ENCODE measurements around the gene NAV1. TPM values are rescaled to one million over a fixed set of nuclear protein-coding genes. Genes with fewer than 3 reads are reported as not detected.

Gene NAV1
- total and polyA plus RNA-seq, 2 experiments from 2014 or later, result 75.6 to 79.0 TPM

GRCh38 chr1:201525193-201525778, 13.6 kb upstream of the NAV1 start:
- 0 out of 2 replicates have a peak, but pooled peaks cover 7% of the 10 kb centered on the region for H3F3A ChIP-seq (ENCODE audit: insufficient read depth)
- H3K9ac ChIP-seq, result no peak overlapping the region
- no peak for DNase-seq
- H3K9me2 ChIP-seq (ENCODE audit: insufficient read depth), result no peaks in the 10 kb centered on the region
- in situ Hi-C loops (cut with MboI), result no loop called here
- H3K27ac ChIP-seq, result no peak overlapping the region
- H4K20me1 ChIP-seq (ENCODE audit: insufficient read depth), result no peaks in the 10 kb centered on the region
- H3K4me2 ChIP-seq (ENCODE audit: unreplicated experiment), result no peak overlapping the region
- H3K36me3 ChIP-seq (ENCODE audit: low read depth), result no peaks in the 10 kb centered on the region
- H2AFZ ChIP-seq, result no peak overlapping the region
- no peaks in the 10 kb centered on the region for H3K79me2 ChIP-seq (ENCODE audit: insufficient read depth)
- H3K9me3 ChIP-seq (ENCODE audit: low read depth), result no peaks in the 10 kb centered on the region
- peaks cover 3% of the 10 kb centered on the region for H3K4me1 ChIP-seq (ENCODE audit: insufficient read depth)
- no peak overlapping the region for H3K4me3 ChIP-seq
- 95 to 100% methylated on average over 1 of the region's 1 CpG for WGBS, 2 experiments (ENCODE audit: low coverage in 1 of 2, low lambda C conversion rate in 2 of 2, missing lambda C conversion rate in 2 of 2)
- H3K27me3 ChIP-seq (replicated peaks; ENCODE audit: insufficient read depth), result no peaks in the 10 kb centered on the region
- no peak for TF ChIP-seq EZH2phosphoT487 (IDR thresholded peaks at IDR 0.05; ENCODE audit: insufficient read depth, low read depth)
- no peak for TF ChIP-seq EZH2 (IDR thresholded peaks at IDR 0.05; ENCODE audit: insufficient read depth, poor library complexity, severe bottlenecking)

- TF ChIP-seq EZH2phosphoT487 (IDR thresholded peaks at IDR 0.05; ENCODE audit: insufficient read depth, low read depth) (no peak), EZH2 (IDR thresholded peaks at IDR 0.05; ENCODE audit: insufficient read depth, poor library complexity, severe bottlenecking) (no peak)
- Histone ChIP-seq H3K27ac (no peak overlapping the region), H3F3A (ENCODE audit: insufficient read depth) (0 out of 2 replicates have a peak, but pooled peaks cover 10% of the 10 kb centered on the region), H3K9me2 (ENCODE audit: insufficient read depth) (no peaks in the 10 kb centered on the region), H3K36me3 (ENCODE audit: low read depth) (no peaks in the 10 kb centered on the region), H2AFZ (no peak overlapping the region), H3K9me3 (ENCODE audit: low read depth) (no peaks in the 10 kb centered on the region), H3K79me2 (ENCODE audit: insufficient read depth) (no peaks in the 10 kb centered on the region), H3K4me2 (ENCODE audit: unreplicated experiment) (no peak overlapping the region), H3K9ac (no peak overlapping the region), H4K20me1 (ENCODE audit: insufficient read depth) (no peaks in the 10 kb centered on the region), H3K27me3 (replicated peaks; ENCODE audit: insufficient read depth) (no peaks in the 10 kb centered on the region), H3K4me3 (no peak overlapping the region), H3K4me1 (ENCODE audit: insufficient read depth) (peaks cover 16% of the 10 kb centered on the region)
- WGBS, 2 experiments (ENCODE audit: low coverage in 1 of 2, low lambda C conversion rate in 2 of 2, missing lambda C conversion rate in 2 of 2), result 76 to 79% methylated on average over 5 of the region's 5 CpGs
- DNase-seq, result no peak
- in situ Hi-C loops (cut with MboI), result no loop called here
These were observed 11.0 kb upstream of the NAV1 start for GRCh38 chr1:201527879-201528278.

DNA sequence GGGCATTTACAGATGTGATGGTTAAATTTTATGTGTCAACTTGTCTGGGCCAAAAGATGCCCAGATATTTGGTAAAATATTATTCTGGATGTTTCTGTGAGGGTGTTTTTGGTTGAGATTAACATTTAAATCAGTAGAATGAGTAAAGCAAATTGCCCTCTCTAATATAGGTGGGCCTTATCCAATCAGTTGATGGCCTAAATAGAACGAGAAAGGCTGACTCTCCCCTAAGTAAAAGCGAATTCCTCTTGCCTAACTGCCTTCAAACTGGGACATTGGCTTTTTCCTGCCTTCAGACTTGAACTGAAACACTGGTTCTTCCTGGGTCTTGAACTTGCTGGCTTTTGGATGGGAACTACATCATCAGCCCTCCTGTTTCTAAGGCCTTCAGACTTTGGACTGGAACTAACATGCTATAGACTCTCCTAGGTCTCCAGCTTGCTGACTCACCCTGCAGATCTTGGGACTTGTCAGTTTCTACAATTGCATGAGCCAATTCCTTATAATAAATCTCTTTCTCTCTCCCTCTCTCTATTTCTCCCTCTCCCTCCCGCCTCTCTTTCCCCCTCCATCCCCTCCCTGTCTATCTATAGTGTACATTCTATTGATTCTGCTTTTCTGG, 10.2 kb upstream of the NAV1 start:
- Histone ChIP-seq H4K20me1 (ENCODE audit: insufficient read depth) (no peaks in the 10 kb centered on the region), H3K4me1 (ENCODE audit: insufficient read depth) (peaks cover 19% of the 10 kb centered on the region), H3K9me2 (ENCODE audit: insufficient read depth) (no peaks in the 10 kb centered on the region), H3K4me3 (no peak overlapping the region), H3K27ac (no peak overlapping the region), H2AFZ (no peak overlapping the region), H3K79me2 (ENCODE audit: insufficient read depth) (no peaks in the 10 kb centered on the region), H3K36me3 (ENCODE audit: low read depth) (no peaks in the 10 kb centered on the region), H3K4me2 (ENCODE audit: unreplicated experiment) (no peak overlapping the region), H3K27me3 (replicated peaks; ENCODE audit: insufficient read depth) (no peaks in the 10 kb centered on the region), H3F3A (ENCODE audit: insufficient read depth) (0 out of 2 replicates have a peak, but pooled peaks cover 10% of the 10 kb centered on the region), H3K9ac (no peak overlapping the region), H3K9me3 (ENCODE audit: low read depth) (no peaks in the 10 kb centered on the region)
- DNase-seq, result peak; percentile 61
- in situ Hi-C loops (cut with MboI), result no loop called here
- no peak for TF ChIP-seq EZH2 (IDR thresholded peaks at IDR 0.05; ENCODE audit: insufficient read depth, poor library complexity, severe bottlenecking)
- TF ChIP-seq EZH2phosphoT487 (IDR thresholded peaks at IDR 0.05; ENCODE audit: insufficient read depth, low read depth), result no peak
- 95 to 97% methylated on average over 3 of the region's 3 CpGs for WGBS, 2 experiments (ENCODE audit: low coverage in 1 of 2, low lambda C conversion rate in 2 of 2, missing lambda C conversion rate in 2 of 2)

GRCh38 chr1:201530741-201531531, 8.0 kb upstream of the NAV1 start:
- Histone ChIP-seq H3K9ac (peak overlapping the region; percentile 80), H3K4me3 (no peak overlapping the region), H3K9me2 (ENCODE audit: insufficient read depth) (no peaks in the 10 kb centered on the region), H3F3A (ENCODE audit: insufficient read depth) (peaks cover 32% of the 10 kb centered on the region), H3K4me1 (ENCODE audit: insufficient read depth) (peaks cover 41% of the 10 kb centered on the region), H3K36me3 (ENCODE audit: low read depth) (no peaks in the 10 kb centered on the region), H3K79me2 (ENCODE audit: insufficient read depth) (no peaks in the 10 kb centered on the region), H3K27me3 (replicated peaks; ENCODE audit: insufficient read depth) (no peaks in the 10 kb centered on the region), H3K9me3 (ENCODE audit: low read depth) (no peaks in the 10 kb centered on the region), H3K4me2 (ENCODE audit: unreplicated experiment) (peak overlapping the region; percentile 44), H4K20me1 (ENCODE audit: insufficient read depth) (no peaks in the 10 kb centered on the region), H2AFZ (peak overlapping the region; percentile 43), H3K27ac (peak overlapping the region; percentile 80)
- WGBS, 2 experiments (ENCODE audit: low coverage in 1 of 2, low lambda C conversion rate in 2 of 2, missing lambda C conversion rate in 2 of 2), result 6 to 9% methylated on average over 26 of the region's 26 CpGs
- TF ChIP-seq EZH2phosphoT487 (IDR thresholded peaks at IDR 0.05; ENCODE audit: insufficient read depth, low read depth) (no peak), EZH2 (IDR thresholded peaks at IDR 0.05; ENCODE audit: insufficient read depth, poor library complexity, severe bottlenecking) (no peak)
- in situ Hi-C loops (cut with MboI), result no loop called here
- peak; percentile 95 for DNase-seq
